Measurements from ENCODE around the gene OR6M1.

Gene OR6M1

DNA sequence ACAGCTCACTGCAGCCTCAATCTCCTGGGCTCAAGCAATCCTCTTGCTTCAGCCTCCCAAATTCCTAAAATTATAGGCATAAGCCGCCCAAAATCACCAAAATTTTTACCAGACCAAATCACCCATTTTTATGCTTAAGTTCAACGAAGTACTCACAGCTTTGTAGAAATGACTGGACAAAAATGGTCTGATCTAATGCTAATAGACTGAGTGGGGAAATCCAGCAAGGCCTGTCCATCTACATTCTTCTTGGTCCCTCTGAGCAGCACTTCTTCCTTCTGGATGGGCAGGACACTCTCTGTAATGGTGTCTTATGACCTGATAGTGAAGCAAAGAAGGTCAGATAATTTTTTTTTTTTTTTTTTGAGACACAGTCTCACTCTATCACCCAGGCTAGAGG is 33.1 kb downstream of the OR6M1 start:
- TF ChIP-seq, protein P1, sequence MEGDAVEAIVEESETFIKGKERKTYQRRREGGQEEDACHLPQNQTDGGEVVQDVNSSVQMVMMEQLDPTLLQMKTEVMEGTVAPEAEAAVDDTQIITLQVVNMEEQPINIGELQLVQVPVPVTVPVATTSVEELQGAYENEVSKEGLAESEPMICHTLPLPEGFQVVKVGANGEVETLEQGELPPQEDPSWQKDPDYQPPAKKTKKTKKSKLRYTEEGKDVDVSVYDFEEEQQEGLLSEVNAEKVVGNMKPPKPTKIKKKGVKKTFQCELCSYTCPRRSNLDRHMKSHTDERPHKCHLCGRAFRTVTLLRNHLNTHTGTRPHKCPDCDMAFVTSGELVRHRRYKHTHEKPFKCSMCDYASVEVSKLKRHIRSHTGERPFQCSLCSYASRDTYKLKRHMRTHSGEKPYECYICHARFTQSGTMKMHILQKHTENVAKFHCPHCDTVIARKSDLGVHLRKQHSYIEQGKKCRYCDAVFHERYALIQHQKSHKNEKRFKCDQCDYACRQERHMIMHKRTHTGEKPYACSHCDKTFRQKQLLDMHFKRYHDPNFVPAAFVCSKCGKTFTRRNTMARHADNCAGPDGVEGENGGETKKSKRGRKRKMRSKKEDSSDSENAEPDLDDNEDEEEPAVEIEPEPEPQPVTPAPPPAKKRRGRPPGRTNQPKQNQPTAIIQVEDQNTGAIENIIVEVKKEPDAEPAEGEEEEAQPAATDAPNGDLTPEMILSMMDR (IDR thresholded peaks at IDR 0.05; ENCODE audit: low read depth, low read length, missing control alignments): no peak
- DNase-seq (ENCODE audit: low read depth): no peak
- in situ Hi-C loops (cut with HindIII; ENCODE audit: low sequenced_read_pairs): no loop called here
- no peak overlapping the region for H3K4me3 ChIP-seq (ENCODE audit: low read depth, low read length)

DNA sequence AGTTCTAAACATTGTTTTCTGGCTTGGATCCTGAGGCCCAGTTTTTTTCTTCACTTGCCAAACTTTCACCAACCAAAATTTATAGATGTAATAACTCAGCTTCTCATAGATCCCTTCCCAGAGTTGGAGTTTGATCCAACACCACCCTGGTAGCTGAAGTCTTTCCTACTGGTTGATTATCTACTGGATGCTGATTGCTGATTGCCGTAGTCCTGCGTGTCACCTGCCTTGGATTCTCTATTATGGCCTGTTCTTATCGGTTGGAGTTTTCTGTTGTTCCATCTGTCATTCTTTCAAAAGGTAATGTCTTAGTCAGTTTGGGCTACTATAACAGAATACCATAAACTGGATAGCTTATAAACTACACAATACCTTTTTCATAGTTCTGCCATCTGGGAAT is 34.5 kb downstream of the OR6M1 start:
- no peak for DNase-seq (ENCODE audit: low read depth)
- TF ChIP-seq, protein P1 (IDR thresholded peaks at IDR 0.05; ENCODE audit: low read depth, low read length, missing control alignments): no peak
- no peak overlapping the region for H3K4me3 ChIP-seq (ENCODE audit: low read depth, low read length)
- in situ Hi-C loops (cut with HindIII; ENCODE audit: low sequenced_read_pairs): no loop called here

DNA sequence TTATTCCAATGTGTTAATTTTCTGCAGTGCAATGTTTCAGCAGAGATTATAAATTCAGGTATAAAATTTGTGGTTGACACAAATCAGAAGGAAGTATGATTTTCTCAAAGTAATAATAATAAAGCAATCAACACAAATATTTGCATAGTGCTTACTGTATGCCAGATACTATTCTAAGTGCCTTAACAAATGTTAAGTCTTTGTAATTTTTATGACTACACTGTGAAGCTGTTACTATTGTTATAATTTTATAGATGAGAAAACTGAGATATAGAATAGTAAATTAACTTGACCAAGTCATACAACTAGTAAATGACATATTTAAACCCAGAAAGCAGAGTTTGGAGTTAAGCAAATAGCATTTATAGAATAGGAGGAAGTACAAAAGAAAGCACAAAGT is 35.4 kb downstream of the OR6M1 start:
- in situ Hi-C loops (cut with HindIII; ENCODE audit: low sequenced_read_pairs): no loop called here
- no peak overlapping the region for H3K4me3 ChIP-seq (ENCODE audit: low read depth, low read length)
- TF ChIP-seq, protein P1 (IDR thresholded peaks at IDR 0.05; ENCODE audit: low read depth, low read length, missing control alignments): no peak
- no peak for DNase-seq (ENCODE audit: low read depth)

DNA sequence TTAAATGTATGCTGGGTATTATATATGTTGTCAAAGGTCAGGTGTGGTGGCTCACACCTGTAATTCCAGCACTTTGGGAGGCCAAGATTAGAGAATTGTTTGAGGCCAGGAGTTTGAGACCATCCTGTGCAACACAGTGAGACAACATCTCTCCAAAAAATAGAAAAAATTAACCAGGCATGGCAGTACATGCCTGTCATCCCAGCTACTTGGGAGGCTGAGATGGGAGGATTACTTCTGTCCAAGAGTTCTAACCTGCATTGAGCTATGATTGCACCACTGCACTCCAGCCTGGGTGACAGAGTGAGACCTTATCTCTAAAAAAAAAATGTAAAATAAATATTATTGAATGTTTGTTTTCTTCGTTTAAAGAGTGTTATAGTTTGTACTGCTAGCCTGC is 40.5 kb downstream of the OR6M1 start:
- TF ChIP-seq, protein P1 (IDR thresholded peaks at IDR 0.05; ENCODE audit: low read depth, low read length, missing control alignments): no peak
- in situ Hi-C loops (cut with HindIII; ENCODE audit: low sequenced_read_pairs): no loop called here
- no peak for DNase-seq (ENCODE audit: low read depth)
- H3K4me3 ChIP-seq (ENCODE audit: low read depth, low read length): no peak overlapping the region

DNA sequence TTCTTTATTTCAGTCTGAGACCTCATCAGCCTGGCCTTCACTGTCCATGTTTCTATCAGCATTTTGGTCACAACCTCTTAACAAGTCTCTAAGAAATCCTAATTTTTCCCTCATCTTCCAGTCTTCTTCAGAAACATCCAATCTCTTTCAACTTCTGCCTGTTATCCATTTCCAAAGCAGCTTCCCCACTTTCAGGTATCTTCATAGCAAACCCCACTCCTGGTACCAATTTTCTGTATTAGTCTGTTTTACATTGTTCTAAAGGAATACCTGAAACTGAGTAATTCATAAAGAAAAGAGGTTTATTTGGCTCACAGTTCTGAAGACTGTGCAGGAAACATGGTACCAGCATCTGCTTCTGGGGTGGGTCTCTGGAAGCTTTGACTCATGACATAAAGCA is 43.7 kb downstream of the OR6M1 start:
- in situ Hi-C loops (cut with HindIII; ENCODE audit: low sequenced_read_pairs): no loop called here
- H3K4me3 ChIP-seq (ENCODE audit: low read depth, low read length): no peak overlapping the region
- no peak for DNase-seq (ENCODE audit: low read depth)
- TF ChIP-seq, protein P1 (IDR thresholded peaks at IDR 0.05; ENCODE audit: low read depth, low read length, missing control alignments): no peak

DNA sequence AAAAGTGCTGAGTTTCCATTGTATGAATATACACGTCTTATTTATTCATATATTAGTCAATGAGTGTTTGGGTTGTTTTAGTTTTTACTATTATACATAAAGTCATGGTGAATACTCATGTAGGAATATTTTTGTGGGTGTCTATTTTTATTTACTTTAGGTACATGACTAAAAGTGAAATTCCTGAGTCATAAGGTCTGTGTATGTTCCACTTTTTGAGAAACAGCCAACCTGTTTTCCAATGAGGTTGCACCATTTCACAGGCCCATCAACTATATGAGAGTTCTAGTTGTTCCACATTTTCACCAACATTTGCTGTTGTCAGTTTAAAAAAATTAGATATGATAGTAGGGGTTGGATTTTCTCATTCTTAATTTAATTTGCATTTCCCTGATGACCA is 45.3 kb downstream of the OR6M1 start:
- no peak overlapping the region for H3K4me3 ChIP-seq (ENCODE audit: low read depth, low read length)
- TF ChIP-seq, protein P1 (IDR thresholded peaks at IDR 0.05; ENCODE audit: low read depth, low read length, missing control alignments): no peak
- in situ Hi-C loops (cut with HindIII; ENCODE audit: low sequenced_read_pairs): no loop called here
- no peak for DNase-seq (ENCODE audit: low read depth)

DNA sequence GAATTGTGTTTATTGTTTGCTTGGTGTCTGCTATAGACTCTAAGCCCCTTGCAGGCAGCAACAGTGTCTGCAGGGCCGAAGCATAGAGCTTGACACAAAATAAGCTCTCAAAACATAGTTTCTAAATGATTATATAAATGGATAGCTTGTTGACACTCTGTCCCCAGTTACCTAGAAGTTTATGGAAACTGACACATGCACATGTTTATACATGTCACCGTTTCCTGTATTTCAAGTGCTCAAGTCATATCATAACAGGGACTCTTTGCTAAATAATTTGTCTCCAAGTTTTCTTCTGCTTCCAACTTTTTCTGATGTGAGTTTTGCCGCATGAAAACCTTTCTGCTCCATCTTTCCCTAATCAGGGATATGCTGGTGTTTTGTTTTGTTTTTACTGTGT is 48.2 kb downstream of the OR6M1 start:
- no peak for DNase-seq (ENCODE audit: low read depth)
- TF ChIP-seq, protein P1 (IDR thresholded peaks at IDR 0.05; ENCODE audit: low read depth, low read length, missing control alignments): no peak
- in situ Hi-C loops (cut with HindIII; ENCODE audit: low sequenced_read_pairs): no loop called here
- no peak overlapping the region for H3K4me3 ChIP-seq (ENCODE audit: low read depth, low read length)

All from astrocyte of the cerebellum (primary cell).